OCI-LY7 (cell line): Measurements from ENCODE around the gene DDIT4. TPM values are rescaled to one million over a fixed set of nuclear protein-coding genes. Genes with fewer than 3 reads are reported as not detected.

Experiments used
- BruUV-seq: library from RNA; stranded (reverse); fragments of 400-500 nt; replicated peaks from 2 replicates; lab custom pipeline; 2021; lab: Mats Ljungman, UMichigan
- CTCF ChIA-PET: fragments of 300-600 bp; sonication (Branson Sonifier 250); formaldehyde crosslinking; loops from one replicate; lab custom pipeline; 2022; ENCODE audit warnings: antibody characterized with exemption; ENCODE audit not compliant: unreplicated experiment; lab: Charles Lee
- POLR2A ChIA-PET: fragments of 300-600 bp; sonication (Branson Sonifier 250); formaldehyde crosslinking; loops from one replicate; lab custom pipeline; 2022; ENCODE audit warnings: antibody characterized with exemption; lab: Charles Lee
- DNase-seq: peaks from one replicate; pipeline ENCODE4 v3.0.0-alpha.2; 2015; ENCODE audit warnings: low spot score
- H2AFZ ChIP-seq: fragments of 200-600 bp; sonication (generic), shearing (Covaris generic); 2 replicates; pipeline ENCODE4 v1.6.1; 2014; ENCODE audit warnings: mild to moderate bottlenecking, antibody characterized with exemption, low read length, moderate library complexity
- H3K27ac ChIP-seq: fragments of 200-600 bp; sonication (generic); 2 replicates; pipeline ENCODE4 v1.5.1; 2014; ENCODE audit warnings: mixed run types, low read depth, mild to moderate bottlenecking, moderate library complexity, low read length, inconsistent platforms; ENCODE audit not compliant: poor library complexity, severe bottlenecking
- H3K36me3 ChIP-seq: fragments of 200-600 bp; sonication (generic); 2 replicates; pipeline ENCODE4 v1.6.1; 2014; ENCODE audit warnings: mild to moderate bottlenecking, antibody characterized with exemption, low read length, moderate library complexity, mixed read lengths; ENCODE audit not compliant: insufficient read depth
- H3K4me1 ChIP-seq: fragments of 200-600 bp; sonication (generic); 2 replicates; pipeline ENCODE4 v1.5.1; 2014; ENCODE audit warnings: mild to moderate bottlenecking, low read length; ENCODE audit not compliant: insufficient read depth, poor library complexity, severe bottlenecking
- H3K4me2 ChIP-seq: fragments of 200-600 bp; sonication (generic); 2 replicates; pipeline ENCODE4 v1.6.1; 2014; ENCODE audit warnings: mild to moderate bottlenecking, low read length
- H3K4me3 ChIP-seq: fragments of 200-600 bp; sonication (generic); 2 replicates; pipeline ENCODE4 v1.5.1; 2014; ENCODE audit warnings: mild to moderate bottlenecking, low read depth, low read length; ENCODE audit not compliant: poor library complexity, severe bottlenecking
- H3K79me2 ChIP-seq: fragments of 200-600 bp; sonication (generic); 2 replicates; pipeline ENCODE4 v1.6.1; 2016; ENCODE audit warnings: low read depth, mild to moderate bottlenecking, low read length, moderate library complexity, mixed read lengths; ENCODE audit not compliant: insufficient read depth
- H3K9me2 ChIP-seq: fragments of 200-600 bp; sonication (generic); 2 replicates; pipeline ENCODE4 v1.6.1; 2016; ENCODE audit warnings: mild to moderate bottlenecking, low read length, mixed read lengths; ENCODE audit not compliant: insufficient read depth
- H3K9me3 ChIP-seq: fragments of 200-600 bp; sonication (generic); 2 replicates; pipeline ENCODE4 v1.6.1; 2014; ENCODE audit warnings: mild to moderate bottlenecking, mixed run types, low read length, mixed read lengths
- H4K20me1 ChIP-seq: fragments of 200-600 bp; sonication (generic); 2 replicates; pipeline ENCODE4 v1.6.1; 2014; ENCODE audit warnings: mild to moderate bottlenecking, antibody characterized with exemption, low read length, moderate library complexity, mixed read lengths; ENCODE audit not compliant: insufficient read depth
- CTCF ChIP-seq: fragments of 200-600 bp; sonication (generic); conservative IDR thresholded peaks from 2 replicates; pipeline ENCODE4 v1.5.1; 2014; ENCODE audit warnings: mild to moderate bottlenecking, antibody characterized with exemption, low read length, moderate library complexity, mixed read lengths
- EZH2phosphoT487 ChIP-seq: fragments of 200-600 bp; sonication (generic); IDR thresholded peaks from 2 replicates; pipeline ENCODE4 v1.6.1; 2018; ENCODE audit warnings: low read depth, borderline replicate concordance, mild to moderate bottlenecking, mixed run types, antibody characterized with exemption, low read length, moderate library complexity, mixed read lengths
- intact Hi-C: fragments of 100-400 bp; cut with micrococcal nuclease; formaldehyde crosslinking; loops from one replicate; pipeline ENCODE4 v1.10.0; 2022; ENCODE audit not compliant: unreplicated experiment
- total RNA-seq, 2 experiments: library from RNA; depleted of rRNA in 1 of 2; stranded (reverse); fragments of >200 nt in 1 of 2; shearing (Covaris generic) in 1 of 2; gene quantifications; 2 replicates each; pipeline ENCODE4 v1.2.3, GENCODE V29; 2014 to 2022

DDIT4 gene
- total RNA-seq, 2 experiments from 2014 or later: 91.8 to 102 TPM

GRCh38 chr10:72251635-72252034 lies 22.1 kb upstream of the DDIT4 start:
- no peaks in the 10 kb centered on the region for H3K9me3 ChIP-seq
- no peaks in the 10 kb centered on the region for H3K36me3 ChIP-seq
- no peak overlapping the region for H3K4me2 ChIP-seq
- TF ChIP-seq CTCF: no peak
- TF ChIP-seq EZH2phosphoT487: no peak
- H3K9me2 ChIP-seq: no peaks in the 10 kb centered on the region
- H3K4me1 ChIP-seq: peaks cover 52% of the 10 kb centered on the region
- no peak overlapping the region for H3K27ac ChIP-seq
- H2AFZ ChIP-seq: no peak overlapping the region
- ChIA-PET CTCF (no interaction called here), POLR2A (interaction anchor here (0.7 to 2.2 kb wide), 4 partner anchors 8 to 78 kb away, joined by 3 to 4 read pairs (median 3); partner anchors contain the start of gene DDIT4)
- intact Hi-C loops: no loop called here
- no peak for DNase-seq
- no TSS peak for BruUV-seq
- H3K79me2 ChIP-seq: no peaks in the 10 kb centered on the region
- no peaks in the 10 kb centered on the region for H4K20me1 ChIP-seq
- H3K4me3 ChIP-seq: no peak overlapping the region

- Histone ChIP-seq H3K36me3 (no peaks in the 10 kb centered on the region), H3K9me3 (no peaks in the 10 kb centered on the region), H3K4me2 (no peak overlapping the region), H3K4me1 (peaks cover 50% of the 10 kb centered on the region), H3K9me2 (no peaks in the 10 kb centered on the region), H2AFZ (no peak overlapping the region), H3K27ac (no peak overlapping the region), H4K20me1 (no peaks in the 10 kb centered on the region), H3K79me2 (no peaks in the 10 kb centered on the region), H3K4me3 (no peak overlapping the region)
- no peak for TF ChIP-seq CTCF
- TF ChIP-seq EZH2phosphoT487: no peak
- ChIA-PET POLR2A (interaction anchor here (1.0 to 1.5 kb wide), 4 partner anchors 8 to 68 kb away, joined by 3 to 6 read pairs (median 4); partner anchors contain the start of gene DDIT4), CTCF (interaction anchor here (1.0 kb wide), 1 partner anchor 101 kb away, joined by 3 read pairs; no protein-coding TSS in a partner anchor)
- intact Hi-C loops: no loop called here
- BruUV-seq: no TSS peak
- no peak for DNase-seq
Observed at GRCh38 chr10:72252972-72253371, 20.8 kb upstream of the DDIT4 start.

- Histone ChIP-seq H2AFZ (no peak overlapping the region), H3K36me3 (no peaks in the 10 kb centered on the region), H4K20me1 (no peaks in the 10 kb centered on the region), H3K9me2 (no peaks in the 10 kb centered on the region), H3K4me2 (no peak overlapping the region), H3K4me3 (no peak overlapping the region), H3K4me1 (peaks cover 45% of the 10 kb centered on the region), H3K9me3 (no peaks in the 10 kb centered on the region), H3K79me2 (no peaks in the 10 kb centered on the region), H3K27ac (no peak overlapping the region)
- DNase-seq: no peak
- POLR2A ChIA-PET: interaction anchor here (1.0 to 1.5 kb wide), 4 partner anchors 7 to 68 kb away, joined by 3 to 6 read pairs (median 4); partner anchors contain the start of gene DDIT4
- intact Hi-C loops: no loop called here
- TF ChIP-seq EZH2phosphoT487: no peak
- TF ChIP-seq CTCF: no peak
- CTCF ChIA-PET: no interaction called here
- no TSS peak for BruUV-seq
Observed at GRCh38 chr10:72253578-72253977, 20.1 kb upstream of the DDIT4 start.
